GM23338 (cell line): ENCODE data around the gene SLC28A1. TPM values are rescaled to one million over a fixed set of nuclear protein-coding genes. Genes with fewer than 3 reads are reported as not detected.

Source experiments
- ATAC-seq: fragments of 200-7000 bp; cut with Tn5 transposase; 3 replicates; pipeline ENCODE4 v1.9.1; 2020
- DNase-seq: peaks from one replicate; pipeline ENCODE4 v3.0.0-alpha.2; 2015; ENCODE audit warnings: low spot score
- H2AFZ ChIP-seq: fragments of 200-600 bp; sonication (generic); 2 replicates; pipeline ENCODE4 v1.8.0; 2016; ENCODE audit warnings: antibody characterized with exemption, mild to moderate bottlenecking, moderate library complexity
- H3F3A ChIP-seq: fragments of 200-600 bp; sonication (generic); replicated peaks from 2 replicates; pipeline ENCODE4 v1.8.0; 2017; ENCODE audit warnings: antibody characterized with exemption, mixed run types, low read depth
- H3K27ac ChIP-seq: fragments of 200-600 bp; sonication (generic); 2 replicates; pipeline ENCODE4 v1.6.1; 2016; ENCODE audit warnings: low read depth
- H3K27me3 ChIP-seq: fragments of 200-600 bp; sonication (generic); 2 replicates; pipeline ENCODE4 v1.8.0; 2016; ENCODE audit warnings: mild to moderate bottlenecking, mixed run types, moderate library complexity; ENCODE audit not compliant: insufficient read depth
- H3K36me3 ChIP-seq: fragments of 200-600 bp; sonication (generic); 2 replicates; pipeline ENCODE4 v1.8.0; 2016; ENCODE audit warnings: mild to moderate bottlenecking; ENCODE audit not compliant: insufficient read depth
- H3K4me1 ChIP-seq: fragments of 200-600 bp; sonication (generic); 2 replicates; pipeline ENCODE4 v1.8.0; 2016; ENCODE audit warnings: mild to moderate bottlenecking, moderate library complexity; ENCODE audit not compliant: insufficient read depth
- H3K4me2 ChIP-seq: fragments of 200-600 bp; sonication (generic); 2 replicates; pipeline ENCODE4 v1.7.1; 2017; ENCODE audit warnings: mixed run types
- H3K4me3 ChIP-seq: fragments of 200-600 bp; sonication (generic); 2 replicates; pipeline ENCODE4 v1.6.1; 2016; ENCODE audit warnings: mixed run types
- H3K79me2 ChIP-seq: fragments of 200-600 bp; sonication (generic); replicated peaks from 2 replicates; pipeline ENCODE4 v1.8.0; 2017; ENCODE audit warnings: mild to moderate bottlenecking; ENCODE audit not compliant: insufficient read depth
- H3K9me2 ChIP-seq: fragments of 200-600 bp; sonication (generic); 2 replicates; pipeline ENCODE4 v1.8.0; 2017; ENCODE audit not compliant: insufficient read depth
- H4K20me1 ChIP-seq: fragments of 200-600 bp; sonication (generic); replicated peaks from 2 replicates; pipeline ENCODE4 v1.8.0; 2017; ENCODE audit warnings: mild to moderate bottlenecking; ENCODE audit not compliant: insufficient read depth
- H3K27ac Mint-ChIP-seq: 2 replicates; pipeline ENCODE4 v1.8.0; 2020; ENCODE audit warnings: inconsistent platforms, mild to moderate bottlenecking, moderate library complexity, mixed read lengths
- H3K27me3 Mint-ChIP-seq: 3 replicates; pipeline ENCODE4 v1.8.0; 2022; ENCODE audit warnings: low read depth, mild to moderate bottlenecking, moderate library complexity, mixed read lengths, inconsistent platforms; ENCODE audit not compliant: insufficient read depth, poor library complexity
- H3K36me3 Mint-ChIP-seq: 3 replicates; pipeline ENCODE4 v1.8.0; 2021; ENCODE audit warnings: low read depth, mild to moderate bottlenecking, inconsistent platforms, moderate library complexity, mixed read lengths
- H3K4me1 Mint-ChIP-seq: 3 replicates; pipeline ENCODE4 v1.8.0; 2020; ENCODE audit warnings: mild to moderate bottlenecking, inconsistent platforms, mixed read lengths
- H3K4me3 Mint-ChIP-seq: 3 replicates; pipeline ENCODE4 v1.8.0; 2021; ENCODE audit warnings: moderate library complexity, mild to moderate bottlenecking, inconsistent platforms, mixed read lengths
- H3K9me3 Mint-ChIP-seq: 3 replicates; pipeline ENCODE4 v1.8.0; 2020; ENCODE audit warnings: moderate library complexity, mild to moderate bottlenecking, inconsistent platforms, mixed read lengths
- CREB1 ChIP-seq: fragments of 250-450 bp; sonication (Bioruptor Pico); IDR thresholded peaks from 2 replicates; pipeline ENCODE4 v1.5.0; 2020; ENCODE audit warnings: low read depth, mild to moderate bottlenecking, moderate library complexity
- CTCF ChIP-seq, 2 experiments: fragments of 200-600 bp in 1 of 2; sonication (generic) in 1 of 2; conservative IDR thresholded peaks; 2 replicates each; pipeline versions ENCODE4 v1.5.1 to v1.6.1; 2016 to 2017; ENCODE audit warnings: antibody characterized with exemption in 2 of 2, low read depth in 2 of 2, mild to moderate bottlenecking in 2 of 2, moderate library complexity in 1 of 2
- ETS1 ChIP-seq: IDR thresholded peaks from 2 replicates; pipeline ENCODE4 v1.6.1; 2016; ENCODE audit warnings: antibody characterized with exemption
- EZH2phosphoT487 ChIP-seq: fragments of 200-600 bp; sonication (generic); IDR thresholded peaks from one replicate; pipeline ENCODE4 v1.8.1; 2018; ENCODE audit warnings: antibody characterized with exemption; ENCODE audit not compliant: unreplicated experiment
- NANOG ChIP-seq: IDR thresholded peaks from 2 replicates; pipeline ENCODE4 v1.6.1; 2016; ENCODE audit warnings: antibody characterized with exemption, borderline replicate concordance
- POLR2AphosphoS5 ChIP-seq: IDR thresholded peaks from 2 replicates; pipeline ENCODE4 v1.6.1; 2016; ENCODE audit warnings: antibody characterized with exemption, low read depth
- REST ChIP-seq: IDR thresholded peaks from one replicate; pipeline ENCODE4 v1.6.1; 2018; ENCODE audit warnings: antibody characterized with exemption; ENCODE audit not compliant: unreplicated experiment
- STAT1 ChIP-seq: IDR thresholded peaks from one replicate; pipeline ENCODE4 v1.6.1; 2016; ENCODE audit warnings: antibody characterized with exemption; ENCODE audit not compliant: unreplicated experiment
- ZNF114 ChIP-seq: fragments of 250-450 bp; sonication (Bioruptor Pico); IDR thresholded peaks from 2 replicates; pipeline ENCODE4 v1.5.0; 2020; ENCODE audit warnings: mild to moderate bottlenecking, moderate library complexity
- polyA plus RNA-seq: library from polyadenylated mRNA; unstranded; fragments of >200 nt; fragmentation: Nextera tagmentation; extraction: Ambion mirVana; gene quantifications from 2 replicates; pipeline ENCODE4 v1.2.1, GENCODE V29; 2016
- total RNA-seq: library from RNA; depleted of rRNA; stranded (reverse); fragments of >200 nt; shearing (Covaris generic); gene quantifications from 2 replicates; pipeline ENCODE4 v1.2.3, GENCODE V29; 2014

Gene SLC28A1
- total and polyA plus RNA-seq, 2 experiments from 2014 or later = not detected

GRCh38 chr15:84917452-84917851, 33.0 kb downstream of the SLC28A1 start:
- no peak for ATAC-seq

More at GRCh38 chr15:84917452-84917851, 33.0 kb downstream of the SLC28A1 start:
- H3K4me3 Mint-ChIP-seq = no peak overlapping the region
- H3K36me3 Mint-ChIP-seq = no peaks in the 10 kb centered on the region
- H3K4me2 ChIP-seq = no peak overlapping the region
- H3K9me2 ChIP-seq = no peaks in the 10 kb centered on the region
- no peaks in the 10 kb centered on the region for H3K27me3 ChIP-seq
- TF ChIP-seq CREB1 (CRISPR knock-in tag) = no peak
- no peak for TF ChIP-seq CTCF (conservative IDR thresholded peaks at IDR 0.05; ENCODE audit: low read depth in 2 of 2)
- TF ChIP-seq REST = no peak
- no peak for TF ChIP-seq STAT1
- no peak for TF ChIP-seq EZH2phosphoT487
- no peak for TF ChIP-seq ZNF114
- no peak for TF ChIP-seq NANOG
- TF ChIP-seq POLR2AphosphoS5 = no peak
- TF ChIP-seq ETS1 = no peak
- peaks cover 2% of the 10 kb centered on the region for H3K4me1 Mint-ChIP-seq
- no peaks in the 10 kb centered on the region for H3K27me3 Mint-ChIP-seq
- H3K9me3 Mint-ChIP-seq = no peaks in the 10 kb centered on the region
- H3K27ac Mint-ChIP-seq = no peak overlapping the region
- H4K20me1 ChIP-seq = no peaks in the 10 kb centered on the region
- H3K4me1 ChIP-seq = no peaks in the 10 kb centered on the region
- H3K36me3 ChIP-seq = no peaks in the 10 kb centered on the region
- H2AFZ ChIP-seq = no peak overlapping the region
- no peaks in the 10 kb centered on the region for H3K79me2 ChIP-seq
- no peak overlapping the region for H3K27ac ChIP-seq
- no peaks in the 10 kb centered on the region for H3F3A ChIP-seq
- no peak for DNase-seq
- H3K4me3 ChIP-seq = no peak overlapping the region
